GM19043 (cell line): ENCODE data around the gene GINM1.

Experiments
- ATAC-seq: cut with Tn5 transposase; IDR thresholded peaks from one replicate; pipeline ENCODE4 v1.9.1; 2021; ENCODE audit warnings: low read depth; ENCODE audit not compliant: unreplicated experiment

GINM1 gene

GRCh38 chr6:149565527-149566409 is at the start of gene GINM1:
Gene GINM1 (plus strand): TSS chr6:149566375. CDS start chr6:149566415, 40 bp downstream.
- peak; percentile 76 for ATAC-seq

GRCh38 chr6:149529650-149530049 is 36.5 kb upstream of the GINM1 start:
- ATAC-seq = no peak

GRCh38 chr6:149534742-149535141 is 31.4 kb upstream of the GINM1 start:
- ATAC-seq = no peak

- no peak for ATAC-seq
Observed at GRCh38 chr6:149541139-149541538, 25.0 kb upstream of the GINM1 start.

- ATAC-seq = no peak
Observed at GRCh38 chr6:149544646-149545257, 21.4 kb upstream of the GINM1 start.

GRCh38 chr6:149545258-149545753 is 20.9 kb upstream of the GINM1 start:
- peak; percentile 28 for ATAC-seq

GRCh38 chr6:149545754-149546471 is 20.3 kb upstream of the GINM1 start, which contains the start of gene PPIL4:
Gene PPIL4 (minus strand): TSS chr6:149546043. CDS start chr6:149546005, 38 bp downstream.
- peak; percentile 92 for ATAC-seq

GRCh38 chr6:149551920-149552319 is 14.3 kb upstream of the GINM1 start:
- no peak for ATAC-seq

GRCh38 chr6:149558029-149558428 is 8.1 kb upstream of the GINM1 start:
- no peak for ATAC-seq

GRCh38 chr6:149559389-149559788 is 6.8 kb upstream of the GINM1 start:
- no peak for ATAC-seq

- no peak for ATAC-seq
Observed at GRCh38 chr6:149560736-149561135, 5.4 kb upstream of the GINM1 start.

- no peak for ATAC-seq
Observed at GRCh38 chr6:149563203-149563927, 2.8 kb upstream of the GINM1 start.

- no peak for ATAC-seq
Observed at GRCh38 chr6:149563928-149564325, 2.2 kb upstream of the GINM1 start.

GRCh38 chr6:149566410-149567193 is 427 bp downstream of the GINM1 start:
- ATAC-seq = peak; percentile 12

GRCh38 chr6:149567194-149567586 is 1.0 kb downstream of the GINM1 start:
- no peak for ATAC-seq

- no peak for ATAC-seq
Observed at GRCh38 chr6:149567945-149568585, 1.9 kb downstream of the GINM1 start.

- ATAC-seq = no peak
Observed at GRCh38 chr6:149580880-149581279, 14.7 kb downstream of the GINM1 start.

GRCh38 chr6:149581349-149581748 is 15.2 kb downstream of the GINM1 start:
- ATAC-seq = no peak

- ATAC-seq = no peak
Observed at GRCh38 chr6:149586149-149586548, 20.0 kb downstream of the GINM1 start.
